H1 (cell line): ENCODE results near the gene TMEM51. TPM values are rescaled to one million over a fixed set of nuclear protein-coding genes. Genes with fewer than 3 reads are reported as not detected.

Experiments used
- CHD7 ChIP-seq: fragments of 300-600 bp; sonication (generic); IDR thresholded peaks from 2 replicates; pipeline ENCODE4 v1.7.1; 2012; ENCODE audit warnings: low read length, moderate library complexity, mild to moderate bottlenecking, inconsistent platforms; ENCODE audit not compliant: insufficient replicate concordance
- PHF8 ChIP-seq: fragments of 200-600 bp; sonication (generic); conservative IDR thresholded peaks from 2 replicates; pipeline ENCODE4 v1.7.1; 2012; ENCODE audit warnings: low read depth, mild to moderate bottlenecking, inconsistent platforms, low read length, moderate library complexity
- RNF2 ChIP-seq: fragments of 200-900, 300-1000 bp; sonication (generic); IDR thresholded peaks from 2 replicates; pipeline ENCODE4 v1.7.1; 2016; ENCODE audit warnings: borderline replicate concordance, low read depth, mild to moderate bottlenecking, antibody characterized with exemption, low read length; ENCODE audit not compliant: poor library complexity, severe bottlenecking; ENCODE audit errors: missing control alignments
- SUZ12 ChIP-seq: fragments of 200-600 bp; sonication (generic); IDR thresholded peaks from 2 replicates; pipeline ENCODE4 v1.6.1; 2012; ENCODE audit warnings: mild to moderate bottlenecking, inconsistent platforms, low read length, moderate library complexity, mixed read lengths
- polyA plus RNA-seq, 7 experiments: library from polyadenylated mRNA; depleted of rRNA in 3 of 7; stranded (reverse) in 5 of 7; unstranded in 2 of 7; fragments of >200 nt in 5 of 7; fragments of 200-250 nt in 2 of 7; gene quantifications; 1 replicate in 5 of 7; 2 replicates in 1 of 7; 4 replicates in 1 of 7; pipeline versions ENCODE4 v1.2.1 to v1.2.3, GENCODE V29; 2011 to 2013; ENCODE audit warnings: missing spikeins in 2 of 7, mixed read lengths in 2 of 7
- total RNA-seq: library from RNA; stranded (reverse); fragmentation: NEBNext Ultra II Directional; extraction: Animal tissue kit (Norgen Biotek cat#: 25700); gene quantifications from 2 replicates; pipeline ENCODE4 v1.2.1, GENCODE V29; 2021

TMEM51 gene
- total and polyA plus RNA-seq, 2 of the 8 experiments (the other 6 are each of a cell fraction or from before 2014, with no cell fraction given), result 9.9 to 10.7 TPM

GRCh38 chr1:15254559-15254958, 101.0 kb downstream of the TMEM51 start (continued):
- TF ChIP-seq CHD7 (no peak), SUZ12 (no peak), PHF8 (no peak), RNF2 (no peak)
